H1 (cell line): ENCODE data around the gene RANBP6. TPM values are rescaled to one million over a fixed set of nuclear protein-coding genes. Genes with fewer than 3 reads are reported as not detected.

ENCODE experiments used
- FOSL1 ChIP-seq: IDR thresholded peaks from 2 replicates; pipeline ENCODE4 v1.6.1; 2011; ENCODE audit warnings: mild to moderate bottlenecking, low read depth, low read length, moderate library complexity; ENCODE audit not compliant: insufficient read depth
- HDAC2 ChIP-seq, 2 experiments: fragments of 300-600 bp in 1 of 2; sonication (generic) in 1 of 2; IDR thresholded peaks; 2 replicates each; pipeline ENCODE4 v1.6.1; 2011 to 2012; ENCODE audit warnings: low read depth in 2 of 2, low read length in 2 of 2, mild to moderate bottlenecking in 2 of 2, moderate library complexity in 2 of 2, borderline replicate concordance in 1 of 2, inconsistent platforms in 1 of 2
- PHF8 ChIP-seq: fragments of 200-600 bp; sonication (generic); conservative IDR thresholded peaks from 2 replicates; pipeline ENCODE4 v1.7.1; 2012; ENCODE audit warnings: low read depth, mild to moderate bottlenecking, inconsistent platforms, low read length, moderate library complexity
- RBBP5 ChIP-seq: IDR thresholded peaks from 2 replicates; pipeline ENCODE4 v1.7.1; 2012; ENCODE audit warnings: low read depth, mild to moderate bottlenecking, inconsistent platforms, low read length, moderate library complexity, borderline replicate concordance
- SAP30 ChIP-seq: fragments of 300-600 bp; sonication (generic); IDR thresholded peaks from 2 replicates; pipeline ENCODE4 v1.7.1; 2012; ENCODE audit warnings: low read length, moderate library complexity, mild to moderate bottlenecking, inconsistent platforms; ENCODE audit not compliant: insufficient read depth, insufficient replicate concordance
- SIN3A ChIP-seq, 2 experiments: IDR thresholded peaks in 1 of 2; conservative IDR thresholded peaks in 1 of 2; 2 replicates each; pipeline ENCODE4 v1.6.1; 2011 to 2012; ENCODE audit warnings: low read length in 2 of 2, improper control_type of control experiment in 1 of 2, low read depth in 1 of 2, mild to moderate bottlenecking in 1 of 2
- TAF1 ChIP-seq: IDR thresholded peaks from 2 replicates; pipeline ENCODE4 v1.6.1; 2011; ENCODE audit warnings: mild to moderate bottlenecking, low read depth, low read length
- polyA plus RNA-seq, 7 experiments: library from polyadenylated mRNA; depleted of rRNA in 3 of 7; stranded (reverse) in 5 of 7; unstranded in 2 of 7; fragments of >200 nt in 5 of 7; fragments of 200-250 nt in 2 of 7; gene quantifications; 1 replicate in 5 of 7; 2 replicates in 1 of 7; 4 replicates in 1 of 7; pipeline versions ENCODE4 v1.2.1 to v1.2.3, GENCODE V29; 2011 to 2013; ENCODE audit warnings: missing spikeins in 2 of 7, mixed read lengths in 2 of 7
- total RNA-seq: library from RNA; stranded (reverse); fragmentation: NEBNext Ultra II Directional; extraction: Animal tissue kit (Norgen Biotek cat#: 25700); gene quantifications from 2 replicates; pipeline ENCODE4 v1.2.1, GENCODE V29; 2021

RANBP6 gene
- total and polyA plus RNA-seq, 2 of the 8 experiments (the other 6 are each of a cell fraction or from before 2014, with no cell fraction given) = 5.7 to 18.8 TPM

DNA sequence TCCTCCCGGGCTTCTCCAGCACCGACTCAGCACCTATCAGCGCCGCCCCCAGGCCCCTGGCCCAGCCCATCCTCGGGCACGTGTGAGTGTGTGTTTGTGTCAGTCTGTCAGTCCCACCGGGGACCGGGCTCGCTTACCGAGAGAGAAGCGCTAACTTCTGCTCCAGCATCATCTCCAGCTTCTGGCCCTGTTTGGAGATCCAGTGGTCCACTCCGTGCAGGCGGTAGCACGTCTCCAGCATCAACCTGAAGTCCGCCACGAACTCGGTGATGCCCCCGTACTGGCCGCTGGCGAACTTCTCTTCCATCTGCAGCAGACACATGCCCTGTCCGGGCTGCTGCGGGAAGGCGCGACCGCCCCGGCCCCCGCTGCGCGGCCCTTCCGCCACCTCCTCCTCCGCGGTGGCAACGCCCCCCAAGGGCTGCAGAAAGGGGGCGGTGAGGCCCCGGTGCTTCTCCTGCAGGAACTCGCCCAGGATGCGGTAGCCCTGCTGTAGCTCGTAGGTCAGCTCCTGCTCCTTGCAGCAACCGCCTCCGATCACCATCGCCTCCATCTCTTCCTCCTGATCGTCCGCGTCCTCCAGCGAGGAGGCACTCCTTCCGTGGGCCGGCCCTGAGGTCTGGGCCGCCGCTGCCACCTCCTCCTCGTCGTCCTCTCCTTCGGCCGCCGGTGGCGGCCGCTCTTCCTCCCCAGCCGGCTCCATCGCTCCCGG, 8.2 kb downstream of the RANBP6 start (continued):
- TF ChIP-seq SIN3A (conservative IDR thresholded peaks at IDR 0.05 in 1 of 2, IDR thresholded peaks at IDR 0.05 in 1 of 2; ENCODE audit: low read depth in 1 of 2, low read length in 2 of 2) (peak; percentile 80 to 89; a peak in 3 of 4 replicates), PHF8 (0 out of 2 replicates have a peak, but pooled peaks have one; percentile 15), RBBP5 (peak; percentile 48; the same call in 1 of the 2 replicates), HDAC2 (IDR thresholded peaks at IDR 0.05; ENCODE audit: borderline replicate concordance in 1 of 2, low read depth in 2 of 2, low read length in 2 of 2) (0 out of 4 replicates have a peak, but pooled peaks of 1 of the 2 experiments have one; percentile 59), TAF1 (0 out of 2 replicates have a peak, but pooled peaks have one; percentile 29), FOSL1 (no peak), SAP30 (peak; percentile 82)
